GM12878 (cell line): Measurements from ENCODE around the gene MBOAT2. TPM values are rescaled to one million over a fixed set of nuclear protein-coding genes. Genes with fewer than 3 reads are reported as not detected.

Experiments used
- ATAC-seq: fragments of 200-7000 bp; cut with Tn5 transposase; 3 replicates; pipeline ENCODE4 v1.9.1; 2020; ENCODE audit warnings: mild to moderate bottlenecking, moderate library complexity
- BruUV-seq: library from RNA; stranded (reverse); fragments of 400-500 nt; replicated peaks from 2 replicates; lab custom pipeline; 2021; lab: Mats Ljungman, UMichigan
- CTCF ChIA-PET: fragments of 300-600 bp; sonication (Branson Sonifier 250); formaldehyde crosslinking; extraction: SDS; loops from one replicate; lab custom pipeline; 2021; ENCODE audit warnings: inconsistent platforms; lab: Yijun Ruan, JAX
- POLR2A ChIA-PET: fragments of 350-600 bp; formaldehyde crosslinking; extraction: SDS; loops from one replicate; lab custom pipeline; 2021; ENCODE audit warnings: inconsistent platforms; lab: Charles Lee
- RAD21 ChIA-PET: fragments of 300-600 bp; sonication (Branson Sonifier 250); formaldehyde crosslinking; loops from one replicate; lab custom pipeline; 2023; ENCODE audit warnings: antibody characterized with exemption; ENCODE audit not compliant: unreplicated experiment; lab: Charles Lee
- SMC1A ChIA-PET: fragments of 300-600 bp; sonication (Branson Sonifier 250); formaldehyde crosslinking; loops from one replicate; lab custom pipeline; 2023; ENCODE audit not compliant: unreplicated experiment, uncharacterized antibody; lab: Charles Lee
- DNase-seq: peaks from one replicate; pipeline ENCODE4 v3.0.0-alpha.2; 2011; ENCODE audit warnings: low read depth, low spot score
- FAIRE-seq: peaks from 3 replicates; lab custom pipeline; 2011; peaks lifted over from hg19 to GRCh38; lab: Jason Lieb, UNC
- H2AFZ ChIP-seq: 2 replicates; pipeline ENCODE4 v1.6.0; 2011; ENCODE audit warnings: low read depth, low read length, control low read depth; ENCODE audit not compliant: control insufficient read depth
- H3K27ac ChIP-seq: 2 replicates; pipeline ENCODE4 v1.5.1; 2011; ENCODE audit warnings: control low read depth; ENCODE audit not compliant: control insufficient read depth, insufficient read depth
- H3K27me3 ChIP-seq, 2 experiments: replicated peaks in 1 of 2; 2 replicates each; pipeline versions ENCODE4 v1.6.0 to v1.6.1; 2011; ENCODE audit warnings: low read length in 1 of 2; ENCODE audit not compliant: control insufficient read depth in 2 of 2, insufficient read depth in 2 of 2
- H3K36me3 ChIP-seq, 2 experiments: 2 replicates each; pipeline ENCODE4 v1.5.1; 2011; ENCODE audit warnings: low read length in 1 of 2; ENCODE audit not compliant: control insufficient read depth in 2 of 2, insufficient read depth in 2 of 2
- H3K4me1 ChIP-seq: 2 replicates; pipeline ENCODE4 v1.6.1; 2011; ENCODE audit warnings: mild to moderate bottlenecking, low read length, moderate library complexity, mixed read lengths; ENCODE audit not compliant: control insufficient read depth, insufficient read depth
- H3K4me2 ChIP-seq: 2 replicates; pipeline ENCODE4 v1.6.0; 2011; ENCODE audit warnings: control low read depth; ENCODE audit not compliant: control insufficient read depth, insufficient read depth
- H3K4me3 ChIP-seq: fragments of 200-600 bp; sonication (generic); 2 replicates; pipeline ENCODE4 v1.5.1; 2016
- H3K79me2 ChIP-seq: 2 replicates; pipeline ENCODE4 v1.6.0; 2011; ENCODE audit warnings: low read length; ENCODE audit not compliant: control insufficient read depth, insufficient read depth
- H3K9ac ChIP-seq: 2 replicates; pipeline ENCODE4 v1.8.0; 2011; ENCODE audit warnings: low read length, control low read depth, mixed read lengths; ENCODE audit not compliant: control insufficient read depth, insufficient read depth
- H3K9me3 ChIP-seq: replicated peaks from 3 replicates; pipeline ENCODE4 v1.5.1; 2011; ENCODE audit warnings: mild to moderate bottlenecking, low read length; ENCODE audit not compliant: control insufficient read depth, insufficient read depth
- H4K20me1 ChIP-seq: 2 replicates; pipeline ENCODE4 v1.6.0; 2011; ENCODE audit not compliant: control insufficient read depth, insufficient read depth
- BRCA1 ChIP-seq: IDR thresholded peaks from 2 replicates; pipeline ENCODE4 v1.6.1; 2011; ENCODE audit warnings: low read depth, low read length, improper control_type of control experiment
- IKZF2 ChIP-seq, 2 experiments: fragments of 450-650 bp; IDR thresholded peaks; 2 replicates each; pipeline ENCODE4 v1.6.1; 2017; ENCODE audit warnings: mild to moderate bottlenecking in 2 of 2, moderate library complexity in 2 of 2
- MLLT1 ChIP-seq: fragments of 450-650 bp; IDR thresholded peaks from 2 replicates; pipeline ENCODE4 v1.6.1; 2016; ENCODE audit warnings: mild to moderate bottlenecking
- MYC ChIP-seq: IDR thresholded peaks from 2 replicates; pipeline ENCODE4 v1.6.1; 2011; ENCODE audit warnings: mild to moderate bottlenecking, low read length, moderate library complexity, inconsistent platforms; ENCODE audit not compliant: insufficient read depth, insufficient replicate concordance, insufficient read length, severe bottlenecking
- ZBTB4 ChIP-seq: fragments of 450-650 bp; formaldehyde crosslinking; IDR thresholded peaks from 2 replicates; pipeline ENCODE4 v1.4.0; 2022; ENCODE audit warnings: mild to moderate bottlenecking, moderate library complexity
- ZNF622 ChIP-seq: fragments of 450-650 bp; IDR thresholded peaks from 2 replicates; pipeline ENCODE4 v1.6.1; 2017; ENCODE audit warnings: mild to moderate bottlenecking, inconsistent platforms
- ZZZ3 ChIP-seq: IDR thresholded peaks from 2 replicates; pipeline ENCODE4 v1.6.1; 2011; ENCODE audit warnings: low read depth; ENCODE audit not compliant: control insufficient read depth, insufficient read length
- WGBS: methylation state at CpG from one replicate; pipeline ENCODE4 v1.1.6; 2016; ENCODE audit warnings: low lambda C conversion rate; ENCODE audit not compliant: insufficient replicate concordance, insufficient coverage; ENCODE audit errors: missing lambda C conversion rate; 5-methylcytosine and 5-hydroxymethylcytosine counted together
- in situ Hi-C: fragments of 300-500 bp; cut with MboI; formaldehyde crosslinking; loops from 9 replicates; pipeline ENCODE4 v1.14.3; 2018; ENCODE audit warnings: mixed read lengths
- intact Hi-C: fragments of 100-400 bp; cut with micrococcal nuclease; formaldehyde crosslinking; loops from one replicate; pipeline ENCODE4 v1.14.2; 2022; ENCODE audit not compliant: unreplicated experiment
- polyA plus RNA-seq, 11 experiments: library from polyadenylated mRNA; depleted of rRNA in 4 of 11; unstranded in 6 of 11; stranded (reverse) in 5 of 11; fragments of >200 nt; fragmentation: Nextera tagmentation in 4 of 11; fragmentation: Illumina TruSeq in 1 of 11; extraction: Ambion mirVana in 4 of 11; extraction: Trizol in 1 of 11; gene quantifications; 1 replicate in 1 of 11; 2 replicates in 10 of 11; pipeline versions ENCODE4 v1.2.1 to v1.2.3, GENCODE V29; 2011 to 2016; ENCODE audit warnings: inconsistent platforms in 2 of 11, missing spikeins in 2 of 11, low read depth in 1 of 11
- total RNA-seq, 4 experiments: library from RNA; depleted of rRNA in 3 of 4; stranded (reverse); fragments of >200 nt in 3 of 4; fragmentation: Illumina TruSeq in 1 of 4; extraction: Trizol in 1 of 4; gene quantifications; 2 replicates each; pipeline versions ENCODE4 v1.2.1 to v1.2.3, GENCODE V29; 2013 to 2021

The MBOAT2 gene
- total and polyA plus RNA-seq, 10 of the 15 experiments (the other 5 are each of a cell fraction or from before 2014, with no cell fraction given): 0.08 to 40.6 (median 1.8) TPM

GRCh38 chr2:9025746-9026145, 22.3 kb upstream of the MBOAT2 start:
- TF ChIP-seq MYC: no peak
- TF ChIP-seq BRCA1: no peak
- TF ChIP-seq ZNF622: no peak
- TF ChIP-seq ZZZ3: no peak
- no peak for TF ChIP-seq IKZF2 (IDR thresholded peaks at IDR 0.05)
- TF ChIP-seq MLLT1: no peak
- no peak for TF ChIP-seq ZBTB4
- TF ChIP-seq, all 136 proteins: peak for 0
- no peak overlapping the region for H3K9ac ChIP-seq
- intact Hi-C loops (no loop called here), in situ Hi-C loops (no loop called here)
- H3K4me1 ChIP-seq: no peaks in the 10 kb centered on the region
- H3K79me2 ChIP-seq: no peaks in the 10 kb centered on the region
- FAIRE-seq: no peak
- H3K9me3 ChIP-seq: no peaks in the 10 kb centered on the region
- no peak overlapping the region for H3K27ac ChIP-seq
- H3K27me3 ChIP-seq: no peaks in the 10 kb centered on the region
- no peak overlapping the region for H2AFZ ChIP-seq
- no peak overlapping the region for H3K4me2 ChIP-seq
- no peak for DNase-seq
- no peak for ATAC-seq
- no TSS peak for BruUV-seq
- CTCF ChIA-PET: no interaction called here
- RAD21 ChIA-PET: no interaction called here
- 87% methylated on average over 4 of the region's 4 CpGs for WGBS
- SMC1A ChIA-PET: interaction anchor here (1.3 kb wide), 1 partner anchor 42 kb away, joined by 3 read pairs; no protein-coding TSS in a partner anchor
- POLR2A ChIA-PET: no interaction called here
- no peaks in the 10 kb centered on the region for H4K20me1 ChIP-seq
- H3K4me3 ChIP-seq: no peak overlapping the region
- H3K36me3 ChIP-seq: no peaks in the 10 kb centered on the region
